ENCODE results near the gene ALKBH3.

The ALKBH3 gene

GRCh38 chr11:43905813-43906241 is 25.2 kb downstream of the ALKBH3 start:
- DNase-seq (ENCODE audit: low read depth, low spot score) = no peak
- H3K36me3 ChIP-seq (ENCODE audit: control insufficient read depth, insufficient read depth, low read length) = no peaks in the 10 kb centered on the region

GRCh38 chr11:43907028-43907975 is 26.7 kb downstream of the ALKBH3 start:
- WGBS (ENCODE audit: insufficient coverage, insufficient read length) = 100% methylated on average over 1 of the region's 4 CpGs
- Histone ChIP-seq H3K4me3 (ENCODE audit: low read length) (no peak overlapping the region), H3K27ac (ENCODE audit: low read length) (no peak overlapping the region), H3K9me3 (ENCODE audit: control insufficient read depth, insufficient read depth, low read length) (no peaks in the 10 kb centered on the region), H3K27me3 (ENCODE audit: control insufficient read depth, insufficient read depth, low read length) (no peaks in the 10 kb centered on the region), H3K36me3 (ENCODE audit: control insufficient read depth, insufficient read depth, low read length) (no peaks in the 10 kb centered on the region), H3K4me1 (ENCODE audit: control insufficient read depth, insufficient read depth, low read length) (no peaks in the 10 kb centered on the region)
- no peak for DNase-seq (ENCODE audit: low read depth, low spot score)

More at GRCh38 chr11:43905813-43906241, 25.2 kb downstream of the ALKBH3 start:
- Histone ChIP-seq H3K27ac (ENCODE audit: low read length) (no peak overlapping the region), H3K4me3 (ENCODE audit: low read length) (no peak overlapping the region), H3K27me3 (ENCODE audit: control insufficient read depth, insufficient read depth, low read length) (no peaks in the 10 kb centered on the region), H3K9me3 (ENCODE audit: control insufficient read depth, insufficient read depth, low read length) (no peaks in the 10 kb centered on the region), H3K4me1 (ENCODE audit: control insufficient read depth, insufficient read depth, low read length) (no peaks in the 10 kb centered on the region)
- whole genome bisulfite sequencing (ENCODE audit: insufficient coverage, insufficient read length) = no CpG with 5 or more reads among the region's 2 CpGs

- WGBS (ENCODE audit: insufficient coverage, insufficient read length) = no CpG with 5 or more reads among the region's 2 CpGs
- no peak overlapping the region for H3K4me3 ChIP-seq (ENCODE audit: low read length)
- H3K36me3 ChIP-seq (ENCODE audit: control insufficient read depth, insufficient read depth, low read length) = no peaks in the 10 kb centered on the region
- no peaks in the 10 kb centered on the region for H3K4me1 ChIP-seq (ENCODE audit: control insufficient read depth, insufficient read depth, low read length)
- H3K9me3 ChIP-seq (ENCODE audit: control insufficient read depth, insufficient read depth, low read length) = no peaks in the 10 kb centered on the region
- no peak overlapping the region for H3K27ac ChIP-seq (ENCODE audit: low read length)
- no peaks in the 10 kb centered on the region for H3K27me3 ChIP-seq (ENCODE audit: control insufficient read depth, insufficient read depth, low read length)
- no peak for DNase-seq (ENCODE audit: low read depth, low spot score)
Observed at GRCh38 chr11:43908191-43908590, 27.6 kb downstream of the ALKBH3 start.

GRCh38 chr11:43908683-43909082 is 28.1 kb downstream of the ALKBH3 start:
- H3K36me3 ChIP-seq (ENCODE audit: control insufficient read depth, insufficient read depth, low read length) = no peaks in the 10 kb centered on the region
- no CpG with 5 or more reads among the region's 7 CpGs for WGBS (ENCODE audit: insufficient coverage, insufficient read length)

GRCh38 chr11:43913829-43914380 is 33.3 kb downstream of the ALKBH3 start:
- Histone ChIP-seq H3K27ac (ENCODE audit: low read length) (no peak overlapping the region), H3K27me3 (ENCODE audit: control insufficient read depth, insufficient read depth, low read length) (no peaks in the 10 kb centered on the region), H3K4me1 (ENCODE audit: control insufficient read depth, insufficient read depth, low read length) (no peaks in the 10 kb centered on the region; the same call in 1 of the 2 replicates), H3K4me3 (ENCODE audit: low read length) (no peak overlapping the region), H3K36me3 (ENCODE audit: control insufficient read depth, insufficient read depth, low read length) (no peaks in the 10 kb centered on the region), H3K9me3 (ENCODE audit: control insufficient read depth, insufficient read depth, low read length) (no peaks in the 10 kb centered on the region)
- no CpG with 5 or more reads among the region's 3 CpGs for WGBS (ENCODE audit: insufficient coverage, insufficient read length)
- no peak for DNase-seq (ENCODE audit: low read depth, low spot score)

More at GRCh38 chr11:43908683-43909082, 28.1 kb downstream of the ALKBH3 start:
- Histone ChIP-seq H3K4me1 (ENCODE audit: control insufficient read depth, insufficient read depth, low read length) (no peaks in the 10 kb centered on the region), H3K27me3 (ENCODE audit: control insufficient read depth, insufficient read depth, low read length) (no peaks in the 10 kb centered on the region), H3K9me3 (ENCODE audit: control insufficient read depth, insufficient read depth, low read length) (no peaks in the 10 kb centered on the region), H3K4me3 (ENCODE audit: low read length) (no peak overlapping the region), H3K27ac (ENCODE audit: low read length) (no peak overlapping the region)
- DNase-seq (ENCODE audit: low read depth, low spot score) = no peak

- Histone ChIP-seq H3K27ac (ENCODE audit: low read length) (no peak overlapping the region), H3K36me3 (ENCODE audit: control insufficient read depth, insufficient read depth, low read length) (no peaks in the 10 kb centered on the region), H3K4me1 (ENCODE audit: control insufficient read depth, insufficient read depth, low read length) (no peaks in the 10 kb centered on the region; the same call in 1 of the 2 replicates), H3K27me3 (ENCODE audit: control insufficient read depth, insufficient read depth, low read length) (no peaks in the 10 kb centered on the region), H3K4me3 (ENCODE audit: low read length) (no peak overlapping the region), H3K9me3 (ENCODE audit: control insufficient read depth, insufficient read depth, low read length) (no peaks in the 10 kb centered on the region)
- no CpG with 5 or more reads among the region's 1 CpG for WGBS (ENCODE audit: insufficient coverage, insufficient read length)
- DNase-seq (ENCODE audit: low read depth, low spot score) = no peak
Observed at GRCh38 chr11:43914466-43914865, 33.8 kb downstream of the ALKBH3 start.

- no CpG with 5 or more reads among the region's 2 CpGs for WGBS (ENCODE audit: insufficient coverage, insufficient read length)
- Histone ChIP-seq H3K4me3 (ENCODE audit: low read length) (no peak overlapping the region), H3K9me3 (ENCODE audit: control insufficient read depth, insufficient read depth, low read length) (no peaks in the 10 kb centered on the region), H3K27ac (ENCODE audit: low read length) (no peak overlapping the region), H3K36me3 (ENCODE audit: control insufficient read depth, insufficient read depth, low read length) (no peaks in the 10 kb centered on the region), H3K4me1 (ENCODE audit: control insufficient read depth, insufficient read depth, low read length) (no peaks in the 10 kb centered on the region; the same call in 1 of the 2 replicates), H3K27me3 (ENCODE audit: control insufficient read depth, insufficient read depth, low read length) (no peaks in the 10 kb centered on the region)
- no peak for DNase-seq (ENCODE audit: low read depth, low spot score)
Observed at GRCh38 chr11:43916621-43917020, 36.0 kb downstream of the ALKBH3 start.

GRCh38 chr11:43917851-43918250 is 37.2 kb downstream of the ALKBH3 start:
- no peaks in the 10 kb centered on the region for H3K27me3 ChIP-seq (ENCODE audit: control insufficient read depth, insufficient read depth, low read length)
- no peak for DNase-seq (ENCODE audit: low read depth, low spot score)
- no peaks in the 10 kb centered on the region; the same call in 1 of the 2 replicates for H3K4me1 ChIP-seq (ENCODE audit: control insufficient read depth, insufficient read depth, low read length)
- no peak overlapping the region for H3K4me3 ChIP-seq (ENCODE audit: low read length)
- H3K9me3 ChIP-seq (ENCODE audit: control insufficient read depth, insufficient read depth, low read length) = no peaks in the 10 kb centered on the region
- WGBS (ENCODE audit: insufficient coverage, insufficient read length) = no CpG with 5 or more reads among the region's 1 CpG
- no peak overlapping the region for H3K27ac ChIP-seq (ENCODE audit: low read length)
- H3K36me3 ChIP-seq (ENCODE audit: control insufficient read depth, insufficient read depth, low read length) = no peaks in the 10 kb centered on the region

GRCh38 chr11:43918662-43919061 is 38.0 kb downstream of the ALKBH3 start:
- Histone ChIP-seq H3K27ac (ENCODE audit: low read length) (no peak overlapping the region), H3K4me1 (ENCODE audit: control insufficient read depth, insufficient read depth, low read length) (no peaks in the 10 kb centered on the region; the same call in 1 of the 2 replicates), H3K9me3 (ENCODE audit: control insufficient read depth, insufficient read depth, low read length) (no peaks in the 10 kb centered on the region), H3K4me3 (ENCODE audit: low read length) (no peak overlapping the region), H3K27me3 (ENCODE audit: control insufficient read depth, insufficient read depth, low read length) (no peaks in the 10 kb centered on the region), H3K36me3 (ENCODE audit: control insufficient read depth, insufficient read depth, low read length) (no peaks in the 10 kb centered on the region)
- DNase-seq (ENCODE audit: low read depth, low spot score) = no peak

GRCh38 chr11:43919852-43920597 is 39.4 kb downstream of the ALKBH3 start:
- no CpG with 5 or more reads among the region's 14 CpGs for WGBS (ENCODE audit: insufficient coverage, insufficient read length)
- DNase-seq (ENCODE audit: low read depth, low spot score) = no peak

More at GRCh38 chr11:43919852-43920597, 39.4 kb downstream of the ALKBH3 start:
- no peaks in the 10 kb centered on the region for H3K27me3 ChIP-seq (ENCODE audit: control insufficient read depth, insufficient read depth, low read length)
- no peak overlapping the region for H3K27ac ChIP-seq (ENCODE audit: low read length)
- no peaks in the 10 kb centered on the region for H3K36me3 ChIP-seq (ENCODE audit: control insufficient read depth, insufficient read depth, low read length)
- no peaks in the 10 kb centered on the region; the same call in 1 of the 2 replicates for H3K4me1 ChIP-seq (ENCODE audit: control insufficient read depth, insufficient read depth, low read length)
- no peak overlapping the region for H3K4me3 ChIP-seq (ENCODE audit: low read length)
- no peaks in the 10 kb centered on the region for H3K9me3 ChIP-seq (ENCODE audit: control insufficient read depth, insufficient read depth, low read length)

Measured in iPS DF 6.9 (cell line).